IMR-90 (cell line): ENCODE measurements around the gene PFAS. TPM values are rescaled to one million over a fixed set of nuclear protein-coding genes. Genes with fewer than 3 reads are reported as not detected.

Experiments
- ATAC-seq: fragments of 200-7000 bp; cut with Tn5 transposase; 2 replicates; pipeline ENCODE4 v1.9.1; 2020; ENCODE audit warnings: low read depth, mild to moderate bottlenecking, moderate library complexity
- BruUV-seq: library from RNA; stranded (reverse); fragments of 400-500 nt; replicated peaks from 2 replicates; lab custom pipeline; 2021; lab: Mats Ljungman, UMichigan
- CTCF ChIA-PET: fragments of 300-600 bp; formaldehyde crosslinking; extraction: SDS; loops from one replicate; lab custom pipeline; 2021; ENCODE audit warnings: antibody characterized with exemption; lab: Yijun Ruan, JAX
- POLR2A ChIA-PET: fragments of 300-600 bp; sonication (Branson Sonifier 250); formaldehyde crosslinking; loops from one replicate; lab custom pipeline; 2022; ENCODE audit warnings: antibody characterized with exemption; ENCODE audit not compliant: unreplicated experiment; lab: Charles Lee
- DNase-seq: peaks from one replicate; pipeline ENCODE4 v3.0.0; 2013
- H2AFZ ChIP-seq: replicated peaks from 2 replicates; pipeline ENCODE3; 2013; ENCODE audit warnings: low read length, mild to moderate bottlenecking; ENCODE audit not compliant: poor library complexity
- H2AK5ac ChIP-seq: 2 replicates; pipeline ENCODE4 v1.6.1; 2013; ENCODE audit warnings: low read depth, low read length, inconsistent platforms
- H2AK9ac ChIP-seq: replicated peaks from 2 replicates; pipeline ENCODE3; 2013; ENCODE audit warnings: mild to moderate bottlenecking, low read depth, low read length, moderate library complexity; ENCODE audit not compliant: poor library complexity
- H2BK120ac ChIP-seq: 2 replicates; pipeline ENCODE4 v1.6.1; 2013; ENCODE audit warnings: low read depth, low read length, inconsistent platforms
- H2BK15ac ChIP-seq: 3 replicates; pipeline ENCODE4 v1.6.1; 2013; ENCODE audit warnings: low read depth, low read length, inconsistent platforms
- H2BK20ac ChIP-seq: 2 replicates; pipeline ENCODE4 v1.6.1; 2013; ENCODE audit warnings: low read depth, mild to moderate bottlenecking, inconsistent platforms, low read length, moderate library complexity
- H2BK5ac ChIP-seq: 2 replicates; pipeline ENCODE4 v1.6.1; 2013; ENCODE audit warnings: mild to moderate bottlenecking, low read depth, low read length, inconsistent platforms; ENCODE audit not compliant: poor library complexity, severe bottlenecking
- H3K14ac ChIP-seq: replicated peaks from 2 replicates; pipeline ENCODE4 v1.6.1; 2013; ENCODE audit warnings: low read depth, low read length, inconsistent platforms
- H3K18ac ChIP-seq: 2 replicates; pipeline ENCODE4 v1.6.1; 2013; ENCODE audit warnings: low read depth, low read length, control low read depth
- H3K23ac ChIP-seq: 2 replicates; pipeline ENCODE4 v1.6.1; 2013; ENCODE audit warnings: low read depth, low read length, inconsistent platforms
- H3K27ac ChIP-seq: 2 replicates; pipeline ENCODE4 v1.5.1; 2013; ENCODE audit warnings: mild to moderate bottlenecking, control low read depth, low read length; ENCODE audit not compliant: insufficient read depth
- H3K27me3 ChIP-seq: 2 replicates; pipeline ENCODE4 v1.6.1; 2013; ENCODE audit warnings: low read length; ENCODE audit not compliant: control insufficient read depth, insufficient read depth
- H3K36me3 ChIP-seq: 2 replicates; pipeline ENCODE4 v1.6.1; 2013; ENCODE audit warnings: low read length, mixed read lengths; ENCODE audit not compliant: control insufficient read depth, insufficient read depth
- H3K4ac ChIP-seq: 2 replicates; pipeline ENCODE4 v1.6.1; 2013; ENCODE audit warnings: low read depth, low read length, inconsistent platforms
- H3K4me1 ChIP-seq: 2 replicates; pipeline ENCODE4 v1.6.1; 2013; ENCODE audit warnings: low read length, mixed read lengths; ENCODE audit not compliant: control insufficient read depth, insufficient read depth
- H3K4me2 ChIP-seq: 2 replicates; pipeline ENCODE4 v1.6.1; 2013; ENCODE audit warnings: low read depth, mild to moderate bottlenecking, control low read depth, low read length, moderate library complexity
- H3K4me3 ChIP-seq: 2 replicates; pipeline ENCODE4 v1.5.1; 2013; ENCODE audit warnings: low read depth, mild to moderate bottlenecking, control low read depth, low read length, moderate library complexity; ENCODE audit not compliant: insufficient read depth
- H3K56ac ChIP-seq: 2 replicates; pipeline ENCODE4 v1.6.1; 2013; ENCODE audit warnings: low read length, inconsistent platforms; ENCODE audit not compliant: insufficient read depth; ENCODE audit errors: extremely low read depth
- H3K79me1 ChIP-seq, 2 experiments: 2 replicates each; pipeline ENCODE4 v1.6.1; 2013; ENCODE audit warnings: low read length in 2 of 2, inconsistent platforms in 1 of 2, low read depth in 1 of 2
- H3K9ac ChIP-seq: 2 replicates; pipeline ENCODE4 v1.6.1; 2013; ENCODE audit warnings: low read depth, low read length, control low read depth
- H3K9me1 ChIP-seq: 2 replicates; pipeline ENCODE4 v1.6.1; 2013; ENCODE audit warnings: low read length, inconsistent platforms; ENCODE audit not compliant: insufficient read depth
- H3K9me3 ChIP-seq: 2 replicates; pipeline ENCODE4 v1.6.1; 2013; ENCODE audit warnings: low read length; ENCODE audit not compliant: control insufficient read depth, insufficient read depth
- H4K20me1 ChIP-seq: 2 replicates; pipeline ENCODE4 v1.6.1; 2013; ENCODE audit warnings: low read length, inconsistent platforms; ENCODE audit not compliant: insufficient read depth
- H4K5ac ChIP-seq: 2 replicates; pipeline ENCODE4 v1.6.1; 2013; ENCODE audit warnings: mild to moderate bottlenecking, low read depth, low read length, control low read depth
- H4K8ac ChIP-seq, 2 experiments: 2 replicates each; pipeline ENCODE4 v1.6.1; 2013; ENCODE audit warnings: low read depth in 2 of 2, low read length in 2 of 2, control low read depth in 1 of 2, inconsistent platforms in 1 of 2
- H4K91ac ChIP-seq: 2 replicates; pipeline ENCODE4 v1.6.1; 2013; ENCODE audit warnings: low read depth, low read length, inconsistent platforms; ENCODE audit not compliant: insufficient read depth
- BHLHE40 ChIP-seq: fragments of 150-350 bp; IDR thresholded peaks from 2 replicates; pipeline ENCODE4 v1.6.1; 2016; ENCODE audit warnings: mild to moderate bottlenecking, low read depth, low read length
- CEBPB ChIP-seq: IDR thresholded peaks from 2 replicates; pipeline ENCODE4 v1.6.1; 2012; ENCODE audit warnings: low read depth, low read length, improper control_type of control experiment
- CHD1 ChIP-seq: IDR thresholded peaks from 2 replicates; pipeline ENCODE4 v1.6.1; 2012; ENCODE audit warnings: low read depth, low read length, improper control_type of control experiment
- FOS ChIP-seq: fragments of 150-350 bp; IDR thresholded peaks from 2 replicates; pipeline ENCODE4 v1.6.1; 2016; ENCODE audit warnings: low read depth, low read length
- MAFK ChIP-seq: IDR thresholded peaks from 2 replicates; pipeline ENCODE4 v1.6.1; 2012; ENCODE audit warnings: low read depth, low read length, improper control_type of control experiment
- MXI1 ChIP-seq: IDR thresholded peaks from 2 replicates; pipeline ENCODE4 v1.6.1; 2012; ENCODE audit warnings: low read depth, mild to moderate bottlenecking, low read length, moderate library complexity, borderline replicate concordance
- NFE2L2 ChIP-seq: fragments of 150-350 bp; IDR thresholded peaks from 2 replicates; pipeline ENCODE4 v1.6.1; 2016; ENCODE audit warnings: low read depth, mild to moderate bottlenecking, low read length
- POLR2A ChIP-seq: IDR thresholded peaks from 2 replicates; pipeline ENCODE4 v1.6.1; 2012; ENCODE audit warnings: mild to moderate bottlenecking, low read depth, low read length
- RAD21 ChIP-seq: IDR thresholded peaks from 2 replicates; pipeline ENCODE4 v1.6.1; 2012; ENCODE audit warnings: low read length, improper control_type of control experiment
- RCOR1 ChIP-seq: IDR thresholded peaks from 2 replicates; pipeline ENCODE4 v1.6.1; 2012; ENCODE audit warnings: mild to moderate bottlenecking, low read length, improper control_type of control experiment; ENCODE audit not compliant: insufficient replicate concordance
- RFX5 ChIP-seq: IDR thresholded peaks from 2 replicates; pipeline ENCODE4 v1.8.0; 2012; ENCODE audit warnings: low read depth, mild to moderate bottlenecking, low read length, moderate library complexity
- SMC3 ChIP-seq: fragments of 150-350 bp; IDR thresholded peaks from 2 replicates; pipeline ENCODE4 v1.6.1; 2016; ENCODE audit warnings: low read depth, mild to moderate bottlenecking, antibody characterized with exemption, low read length, moderate library complexity
- WGBS, 2 experiments: methylation state at CpG; one replicate each; pipeline versions ENCODE4 v1.1.5 to v1.1.7; 2013; ENCODE audit warnings: missing lambda C conversion rate in 2 of 2; ENCODE audit not compliant: insufficient read length in 1 of 2; ENCODE audit errors: extremely low coverage in 2 of 2; 5-methylcytosine and 5-hydroxymethylcytosine counted together
- dilution Hi-C: fragments of 300-500 bp; cut with HindIII; formaldehyde crosslinking; loops from one replicate; pipeline ENCODE4 v1.14.3; 2018; ENCODE audit warnings: low sequenced_read_pairs; ENCODE audit not compliant: unreplicated experiment
- in situ Hi-C: fragments of 300-500 bp; cut with MboI; formaldehyde crosslinking; loops from 3 replicates; pipeline ENCODE4 v1.14.3; 2019; ENCODE audit warnings: low sequenced_read_pairs, inconsistent platforms, mixed read lengths
- intact Hi-C: fragments of 100-400 bp; cut with micrococcal nuclease; formaldehyde crosslinking; loops from 2 replicates; pipeline ENCODE4 v1.10.0; 2022
- polyA plus RNA-seq, 3 experiments: library from polyadenylated mRNA; depleted of rRNA; stranded (reverse); fragments of >200 nt; gene quantifications; 2 replicates each; pipeline ENCODE4 v1.2.3, GENCODE V29; 2012; ENCODE audit warnings: low replicate concordance in 1 of 3
- total RNA-seq: library from RNA; depleted of rRNA; stranded (reverse); fragments of >200 nt; gene quantifications from 2 replicates; pipeline ENCODE4 v1.2.3, GENCODE V29; 2012
- TF ChIP-seq, protein P1 (sequence below): fragments of 150-350 bp; IDR thresholded peaks from 2 replicates; pipeline ENCODE4 v1.6.1; 2016; ENCODE audit warnings: low read depth, mild to moderate bottlenecking, low read length, moderate library complexity, borderline replicate concordance
- TF ChIP-seq, protein P2 (sequence below): conservative IDR thresholded peaks from 2 replicates; pipeline ENCODE4 v1.5.1; 2012; ENCODE audit warnings: mild to moderate bottlenecking, low read depth, low read length, improper control_type of control experiment
- TF ChIP-seq, protein P3 (sequence below): fragments of 150-350 bp; IDR thresholded peaks from 2 replicates; pipeline ENCODE4 v1.6.1; 2017; ENCODE audit warnings: mild to moderate bottlenecking, antibody characterized with exemption, low read length, low read depth

PFAS gene
- total and polyA plus RNA-seq, 2 of the 4 experiments (the other 2 are of a cell fraction): 20.7 to 26.2 TPM

DNA sequence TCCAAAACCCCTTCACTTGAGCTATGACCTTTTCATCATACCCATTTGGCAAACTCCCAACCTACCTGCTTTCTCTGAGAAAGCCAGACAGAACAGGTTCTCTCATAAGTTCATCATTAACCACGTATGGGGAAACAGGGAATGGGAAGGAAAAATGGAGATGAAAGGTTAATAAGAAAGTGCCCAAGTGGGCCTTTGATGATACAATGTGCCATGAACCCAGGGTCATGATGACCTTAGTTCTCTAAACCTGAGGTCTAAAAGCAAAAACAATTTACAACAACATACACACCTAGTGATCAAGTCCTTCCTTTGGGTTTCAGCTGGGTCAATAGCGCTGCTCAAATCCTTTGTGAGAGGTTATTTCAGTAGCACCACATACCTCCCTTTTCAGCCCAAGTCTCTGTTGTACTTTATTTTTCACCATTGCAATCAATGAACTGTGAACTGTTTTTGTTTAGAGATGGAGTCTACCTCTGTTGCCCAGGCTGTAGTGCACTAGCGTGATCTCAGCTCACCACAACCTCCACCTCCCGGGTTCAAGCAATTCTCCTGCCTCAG, 24.9 kb downstream of the PFAS start:
- Histone ChIP-seq H4K8ac (no peak overlapping the region), H2AK5ac (no peak overlapping the region), H2BK5ac (no peak overlapping the region), H2BK15ac (no peak overlapping the region), H3K36me3 (peaks cover 8% of the 10 kb centered on the region), H3K4ac (no peak overlapping the region), H3K79me1 (no peaks in the 10 kb centered on the region), H2AFZ (no peak overlapping the region), H4K20me1 (no peaks in the 10 kb centered on the region), H3K56ac (no peak overlapping the region), H3K4me3 (no peak overlapping the region), H4K91ac (no peak overlapping the region), H2BK120ac (no peak overlapping the region), H2BK20ac (no peak overlapping the region), H3K18ac (no peak overlapping the region), H2AK9ac (no peak overlapping the region), H3K9me3 (no peaks in the 10 kb centered on the region), H4K5ac (no peak overlapping the region), H3K9me1 (peaks cover 3% of the 10 kb centered on the region; the same call in 1 of the 2 replicates), H3K27ac (no peak overlapping the region), H3K23ac (no peak overlapping the region), H3K9ac (no peak overlapping the region), H3K4me2 (no peak overlapping the region), H3K27me3 (no peaks in the 10 kb centered on the region), H3K14ac (no peak overlapping the region), H3K4me1 (no peaks in the 10 kb centered on the region; the same call in 1 of the 2 replicates)
- ATAC-seq (no peak), DNase-seq (no peak)
- no CpG with 5 or more reads among the region's 4 CpGs for WGBS, 2 experiments
- dilution Hi-C loops: no loop called here
- CTCF ChIA-PET: no interaction called here
- BruUV-seq: no TSS peak
- POLR2A ChIA-PET: no interaction called here
- in situ Hi-C loops: no loop called here
- TF ChIP-seq BHLHE40 (no peak), RAD21 (no peak), MAFK (no peak), NFE2L2 (no peak), SMC3 (no peak), MXI1 (no peak), FOS (no peak), CHD1 (no peak), CEBPB (no peak), POLR2A (no peak), RFX5 (no peak), RCOR1 (no peak)
- TF ChIP-seq, protein P1, sequence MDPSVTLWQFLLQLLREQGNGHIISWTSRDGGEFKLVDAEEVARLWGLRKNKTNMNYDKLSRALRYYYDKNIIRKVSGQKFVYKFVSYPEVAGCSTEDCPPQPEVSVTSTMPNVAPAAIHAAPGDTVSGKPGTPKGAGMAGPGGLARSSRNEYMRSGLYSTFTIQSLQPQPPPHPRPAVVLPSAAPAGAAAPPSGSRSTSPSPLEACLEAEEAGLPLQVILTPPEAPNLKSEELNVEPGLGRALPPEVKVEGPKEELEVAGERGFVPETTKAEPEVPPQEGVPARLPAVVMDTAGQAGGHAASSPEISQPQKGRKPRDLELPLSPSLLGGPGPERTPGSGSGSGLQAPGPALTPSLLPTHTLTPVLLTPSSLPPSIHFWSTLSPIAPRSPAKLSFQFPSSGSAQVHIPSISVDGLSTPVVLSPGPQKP: no peak
- TF ChIP-seq, protein P2, sequence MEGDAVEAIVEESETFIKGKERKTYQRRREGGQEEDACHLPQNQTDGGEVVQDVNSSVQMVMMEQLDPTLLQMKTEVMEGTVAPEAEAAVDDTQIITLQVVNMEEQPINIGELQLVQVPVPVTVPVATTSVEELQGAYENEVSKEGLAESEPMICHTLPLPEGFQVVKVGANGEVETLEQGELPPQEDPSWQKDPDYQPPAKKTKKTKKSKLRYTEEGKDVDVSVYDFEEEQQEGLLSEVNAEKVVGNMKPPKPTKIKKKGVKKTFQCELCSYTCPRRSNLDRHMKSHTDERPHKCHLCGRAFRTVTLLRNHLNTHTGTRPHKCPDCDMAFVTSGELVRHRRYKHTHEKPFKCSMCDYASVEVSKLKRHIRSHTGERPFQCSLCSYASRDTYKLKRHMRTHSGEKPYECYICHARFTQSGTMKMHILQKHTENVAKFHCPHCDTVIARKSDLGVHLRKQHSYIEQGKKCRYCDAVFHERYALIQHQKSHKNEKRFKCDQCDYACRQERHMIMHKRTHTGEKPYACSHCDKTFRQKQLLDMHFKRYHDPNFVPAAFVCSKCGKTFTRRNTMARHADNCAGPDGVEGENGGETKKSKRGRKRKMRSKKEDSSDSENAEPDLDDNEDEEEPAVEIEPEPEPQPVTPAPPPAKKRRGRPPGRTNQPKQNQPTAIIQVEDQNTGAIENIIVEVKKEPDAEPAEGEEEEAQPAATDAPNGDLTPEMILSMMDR: no peak
- TF ChIP-seq, protein P3, sequence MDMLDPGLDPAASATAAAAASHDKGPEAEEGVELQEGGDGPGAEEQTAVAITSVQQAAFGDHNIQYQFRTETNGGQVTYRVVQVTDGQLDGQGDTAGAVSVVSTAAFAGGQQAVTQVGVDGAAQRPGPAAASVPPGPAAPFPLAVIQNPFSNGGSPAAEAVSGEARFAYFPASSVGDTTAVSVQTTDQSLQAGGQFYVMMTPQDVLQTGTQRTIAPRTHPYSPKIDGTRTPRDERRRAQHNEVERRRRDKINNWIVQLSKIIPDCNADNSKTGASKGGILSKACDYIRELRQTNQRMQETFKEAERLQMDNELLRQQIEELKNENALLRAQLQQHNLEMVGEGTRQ: no peak
- intact Hi-C loops: no loop called here
